GM21447 (cell line): Measurements from ENCODE around the gene DET1.
A peak's percentile ranks its signal among the peaks of the same experiment; 100 is the strongest.

Source experiments
- ATAC-seq: cut with Tn5 transposase; IDR thresholded peaks from one replicate; pipeline ENCODE4 v1.9.1; 2021; ENCODE audit not compliant: unreplicated experiment

Gene DET1

GRCh38 chr15:88467935-88468528, 78.4 kb downstream of the DET1 start:
- ATAC-seq: no peak

- peak; percentile 92 for ATAC-seq
Measured at GRCh38 chr15:88467073-88467934, 79.2 kb downstream of the DET1 start, which contains the start of the genes MRPL46 and MRPS11. Gene MRPL46, minus strand, starts transcription at chr15:88467388. Its CDS starts 11 bp downstream, at chr15:88467377. Gene MRPS11, plus strand, starts transcription at chr15:88467708. Its CDS starts 10 bp downstream, at chr15:88467718.

GRCh38 chr15:88465633-88466224, 80.8 kb downstream of the DET1 start:
- ATAC-seq: no peak

- no peak for ATAC-seq
Measured at GRCh38 chr15:88463870-88464532, 82.5 kb downstream of the DET1 start.
